ENCODE measurements around the gene RAD51B. TPM values are rescaled to one million over a fixed set of nuclear protein-coding genes. Genes with fewer than 3 reads are reported as not detected.
A peak's percentile ranks its signal among the peaks of the same experiment; 100 is the strongest.

The RAD51B gene
- total and polyA plus RNA-seq, 2 of the 13 experiments (the other 11 are each of a cell fraction or from before 2014, with no cell fraction given) = 7.0 to 9.5 TPM

DNA sequence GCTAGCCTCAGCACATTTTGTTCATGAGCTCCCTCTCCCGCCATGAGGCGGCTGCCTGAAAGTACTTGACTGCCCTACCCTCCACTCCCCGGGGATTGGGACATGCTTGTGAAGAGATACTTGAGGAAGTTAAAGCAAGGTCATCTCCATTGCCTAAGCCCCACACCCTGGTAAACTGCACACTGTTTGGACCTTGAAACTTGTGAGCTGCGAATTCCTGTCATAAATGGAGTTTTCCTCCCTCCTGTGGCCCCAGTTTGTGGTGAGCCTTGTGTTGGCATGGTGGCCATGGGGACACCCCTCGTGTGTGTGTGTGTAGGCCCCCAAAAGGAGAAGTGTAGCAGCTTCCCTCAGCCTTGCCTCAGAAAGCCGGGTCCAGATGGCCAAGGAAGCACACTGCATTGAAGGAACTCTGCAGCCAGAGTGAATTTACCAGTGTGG, 577.8 kb downstream of the RAD51B start (continued):
- TF ChIP-seq, protein P1, sequence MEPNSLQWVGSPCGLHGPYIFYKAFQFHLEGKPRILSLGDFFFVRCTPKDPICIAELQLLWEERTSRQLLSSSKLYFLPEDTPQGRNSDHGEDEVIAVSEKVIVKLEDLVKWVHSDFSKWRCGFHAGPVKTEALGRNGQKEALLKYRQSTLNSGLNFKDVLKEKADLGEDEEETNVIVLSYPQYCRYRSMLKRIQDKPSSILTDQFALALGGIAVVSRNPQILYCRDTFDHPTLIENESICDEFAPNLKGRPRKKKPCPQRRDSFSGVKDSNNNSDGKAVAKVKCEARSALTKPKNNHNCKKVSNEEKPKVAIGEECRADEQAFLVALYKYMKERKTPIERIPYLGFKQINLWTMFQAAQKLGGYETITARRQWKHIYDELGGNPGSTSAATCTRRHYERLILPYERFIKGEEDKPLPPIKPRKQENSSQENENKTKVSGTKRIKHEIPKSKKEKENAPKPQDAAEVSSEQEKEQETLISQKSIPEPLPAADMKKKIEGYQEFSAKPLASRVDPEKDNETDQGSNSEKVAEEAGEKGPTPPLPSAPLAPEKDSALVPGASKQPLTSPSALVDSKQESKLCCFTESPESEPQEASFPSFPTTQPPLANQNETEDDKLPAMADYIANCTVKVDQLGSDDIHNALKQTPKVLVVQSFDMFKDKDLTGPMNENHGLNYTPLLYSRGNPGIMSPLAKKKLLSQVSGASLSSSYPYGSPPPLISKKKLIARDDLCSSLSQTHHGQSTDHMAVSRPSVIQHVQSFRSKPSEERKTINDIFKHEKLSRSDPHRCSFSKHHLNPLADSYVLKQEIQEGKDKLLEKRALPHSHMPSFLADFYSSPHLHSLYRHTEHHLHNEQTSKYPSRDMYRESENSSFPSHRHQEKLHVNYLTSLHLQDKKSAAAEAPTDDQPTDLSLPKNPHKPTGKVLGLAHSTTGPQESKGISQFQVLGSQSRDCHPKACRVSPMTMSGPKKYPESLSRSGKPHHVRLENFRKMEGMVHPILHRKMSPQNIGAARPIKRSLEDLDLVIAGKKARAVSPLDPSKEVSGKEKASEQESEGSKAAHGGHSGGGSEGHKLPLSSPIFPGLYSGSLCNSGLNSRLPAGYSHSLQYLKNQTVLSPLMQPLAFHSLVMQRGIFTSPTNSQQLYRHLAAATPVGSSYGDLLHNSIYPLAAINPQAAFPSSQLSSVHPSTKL (CRISPR knock-in tag; IDR thresholded peaks at IDR 0.05) = peak; percentile 38; the same call in 1 of the 2 replicates
- peak; percentile 23; the same call in 1 of the 2 replicates for TF ChIP-seq ELF3 (CRISPR knock-in tag; IDR thresholded peaks at IDR 0.05)
- 0 out of 2 replicates have a peak, but pooled peaks have one; percentile 33 for TF ChIP-seq HNF4G (IDR thresholded peaks at IDR 0.05; ENCODE audit: borderline replicate concordance, low read depth, low read length)
- no peak for TF ChIP-seq HNF4G (CRISPR knock-in tag; IDR thresholded peaks at IDR 0.05; ENCODE audit: borderline replicate concordance, low read depth)

DNA sequence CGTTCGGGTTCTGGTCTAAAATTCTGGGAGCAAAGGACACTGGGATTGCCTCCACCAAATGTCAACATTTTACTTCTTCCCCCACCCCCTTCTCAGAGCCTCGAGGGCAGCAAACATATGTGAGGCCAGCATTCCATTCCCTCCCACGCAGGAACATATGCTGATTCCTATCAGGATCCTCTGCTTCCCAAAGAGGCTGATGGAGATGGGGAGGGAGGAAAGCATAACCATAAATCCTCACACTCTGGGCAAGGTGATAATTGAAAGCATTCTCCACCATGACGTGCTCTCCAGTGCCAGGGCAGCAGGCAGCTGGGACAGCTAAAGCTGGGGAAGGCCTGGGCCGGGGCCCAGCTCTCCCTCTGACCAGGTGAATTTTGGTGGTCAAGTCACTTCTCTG, 578.2 kb downstream of the RAD51B start:
- CTCF ChIA-PET (ENCODE audit: low intra/inter-chr PET ratio, low total read pairs) = no interaction called here
- no peaks in the 10 kb centered on the region for H3K79me2 ChIP-seq (ENCODE audit: insufficient read depth, low read length)
- H3K27me3 ChIP-seq (ENCODE audit: control insufficient read depth in 1 of 2, insufficient read depth in 2 of 2, low read length in 2 of 2) = no peaks in the 10 kb centered on the region
- BruUV-seq (replicated peaks) = no TSS peak
- POLR2A ChIA-PET = no interaction called here
- DNase-seq (ENCODE audit: low spot score) = no peak
- FAIRE-seq = no peak
- H2AFZ ChIP-seq (ENCODE audit: low read length) = no peak overlapping the region
- peak; percentile 47; the same call in 2 of the 3 replicates for ATAC-seq
- H3K27ac ChIP-seq (ENCODE audit: extremely low read length, insufficient read depth, low read length) = no peak overlapping the region
- no peak overlapping the region for H3K9ac ChIP-seq (ENCODE audit: insufficient read depth, low read depth, low read length)
- H3K36me3 ChIP-seq (replicated peaks in 1 of 2; ENCODE audit: control insufficient read depth in 1 of 2, insufficient read depth in 2 of 2, low read length in 2 of 2) = no peaks in the 10 kb centered on the region
- no peak overlapping the region for H3K4me3 ChIP-seq (replicated peaks in 1 of 3; ENCODE audit: insufficient read depth in 1 of 3, low read depth in 2 of 3, low read length in 3 of 3)
- no peaks in the 10 kb centered on the region for H3K9me3 ChIP-seq (ENCODE audit: low read length)
- intact Hi-C loops (cut with micrococcal nuclease; ENCODE audit: unreplicated experiment) (no loop called here), in situ Hi-C loops (cut with HindIII; ENCODE audit: extremely low pct_ligation_motif_present, low pct_unique_long_range_greater_than_20kb) (no loop called here)
- TF ChIP-seq SSRP1 (CRISPR knock-in tag; IDR thresholded peaks at IDR 0.05) = no peak
- TF ChIP-seq, protein P2, sequence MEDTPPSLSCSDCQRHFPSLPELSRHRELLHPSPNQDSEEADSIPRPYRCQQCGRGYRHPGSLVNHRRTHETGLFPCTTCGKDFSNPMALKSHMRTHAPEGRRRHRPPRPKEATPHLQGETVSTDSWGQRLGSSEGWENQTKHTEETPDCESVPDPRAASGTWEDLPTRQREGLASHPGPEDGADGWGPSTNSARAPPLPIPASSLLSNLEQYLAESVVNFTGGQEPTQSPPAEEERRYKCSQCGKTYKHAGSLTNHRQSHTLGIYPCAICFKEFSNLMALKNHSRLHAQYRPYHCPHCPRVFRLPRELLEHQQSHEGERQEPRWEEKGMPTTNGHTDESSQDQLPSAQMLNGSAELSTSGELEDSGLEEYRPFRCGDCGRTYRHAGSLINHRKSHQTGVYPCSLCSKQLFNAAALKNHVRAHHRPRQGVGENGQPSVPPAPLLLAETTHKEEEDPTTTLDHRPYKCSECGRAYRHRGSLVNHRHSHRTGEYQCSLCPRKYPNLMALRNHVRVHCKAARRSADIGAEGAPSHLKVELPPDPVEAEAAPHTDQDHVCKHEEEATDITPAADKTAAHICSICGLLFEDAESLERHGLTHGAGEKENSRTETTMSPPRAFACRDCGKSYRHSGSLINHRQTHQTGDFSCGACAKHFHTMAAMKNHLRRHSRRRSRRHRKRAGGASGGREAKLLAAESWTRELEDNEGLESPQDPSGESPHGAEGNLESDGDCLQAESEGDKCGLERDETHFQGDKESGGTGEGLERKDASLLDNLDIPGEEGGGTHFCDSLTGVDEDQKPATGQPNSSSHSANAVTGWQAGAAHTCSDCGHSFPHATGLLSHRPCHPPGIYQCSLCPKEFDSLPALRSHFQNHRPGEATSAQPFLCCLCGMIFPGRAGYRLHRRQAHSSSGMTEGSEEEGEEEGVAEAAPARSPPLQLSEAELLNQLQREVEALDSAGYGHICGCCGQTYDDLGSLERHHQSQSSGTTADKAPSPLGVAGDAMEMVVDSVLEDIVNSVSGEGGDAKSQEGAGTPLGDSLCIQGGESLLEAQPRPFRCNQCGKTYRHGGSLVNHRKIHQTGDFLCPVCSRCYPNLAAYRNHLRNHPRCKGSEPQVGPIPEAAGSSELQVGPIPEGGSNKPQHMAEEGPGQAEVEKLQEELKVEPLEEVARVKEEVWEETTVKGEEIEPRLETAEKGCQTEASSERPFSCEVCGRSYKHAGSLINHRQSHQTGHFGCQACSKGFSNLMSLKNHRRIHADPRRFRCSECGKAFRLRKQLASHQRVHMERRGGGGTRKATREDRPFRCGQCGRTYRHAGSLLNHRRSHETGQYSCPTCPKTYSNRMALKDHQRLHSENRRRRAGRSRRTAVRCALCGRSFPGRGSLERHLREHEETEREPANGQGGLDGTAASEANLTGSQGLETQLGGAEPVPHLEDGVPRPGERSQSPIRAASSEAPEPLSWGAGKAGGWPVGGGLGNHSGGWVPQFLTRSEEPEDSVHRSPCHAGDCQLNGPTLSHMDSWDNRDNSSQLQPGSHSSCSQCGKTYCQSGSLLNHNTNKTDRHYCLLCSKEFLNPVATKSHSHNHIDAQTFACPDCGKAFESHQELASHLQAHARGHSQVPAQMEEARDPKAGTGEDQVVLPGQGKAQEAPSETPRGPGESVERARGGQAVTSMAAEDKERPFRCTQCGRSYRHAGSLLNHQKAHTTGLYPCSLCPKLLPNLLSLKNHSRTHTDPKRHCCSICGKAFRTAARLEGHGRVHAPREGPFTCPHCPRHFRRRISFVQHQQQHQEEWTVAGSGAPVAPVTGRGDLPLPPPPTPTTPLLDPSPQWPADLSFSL (CRISPR knock-in tag; IDR thresholded peaks at IDR 0.05) = no peak
- no peak for TF ChIP-seq SNAI1 (CRISPR knock-in tag; IDR thresholded peaks at IDR 0.05; ENCODE audit: borderline replicate concordance)
- no peak for TF ChIP-seq ZNF607 (CRISPR knock-in tag; IDR thresholded peaks at IDR 0.05; ENCODE audit: borderline replicate concordance)
- no peak for TF ChIP-seq STAG1 (CRISPR knock-in tag; IDR thresholded peaks at IDR 0.05)
- no peak for TF ChIP-seq ZSCAN25 (CRISPR knock-in tag; IDR thresholded peaks at IDR 0.05)
- no peak for TF ChIP-seq NCOR1 (IDR thresholded peaks at IDR 0.05; ENCODE audit: borderline replicate concordance, low read length)
- no peak for TF ChIP-seq ZNF430 (CRISPR knock-in tag; IDR thresholded peaks at IDR 0.05)
- no peak for TF ChIP-seq FOSL1 (CRISPR knock-in tag; IDR thresholded peaks at IDR 0.05; ENCODE audit: borderline replicate concordance)
- peaks cover 16% of the 10 kb centered on the region for H3K4me1 ChIP-seq (ENCODE audit: insufficient read depth, low read length)
- H3K4me2 ChIP-seq (ENCODE audit: low read depth, low read length) = peak overlapping the region; percentile 63; the same call in 1 of the 2 replicates
- WGBS (ENCODE audit: low lambda C conversion rate) = 40% methylated on average over 6 of the region's 6 CpGs
- H4K20me1 ChIP-seq (ENCODE audit: insufficient read depth, low read length) = no peaks in the 10 kb centered on the region

Measured in HepG2 (cell line).